GM21825 (cell line): ENCODE data around the gene ZGPAT.
"Not testable (repeated sequence)": the region's sequence is repeated elsewhere in the genome, so short reads cannot be mapped to it uniquely, and the experiment has no call there.

Experiments used
- ATAC-seq: cut with Tn5 transposase; IDR thresholded peaks from one replicate; pipeline ENCODE4 v1.9.1; 2021; ENCODE audit warnings: mild to moderate bottlenecking, moderate library complexity; ENCODE audit not compliant: unreplicated experiment

The ZGPAT gene, protein sequence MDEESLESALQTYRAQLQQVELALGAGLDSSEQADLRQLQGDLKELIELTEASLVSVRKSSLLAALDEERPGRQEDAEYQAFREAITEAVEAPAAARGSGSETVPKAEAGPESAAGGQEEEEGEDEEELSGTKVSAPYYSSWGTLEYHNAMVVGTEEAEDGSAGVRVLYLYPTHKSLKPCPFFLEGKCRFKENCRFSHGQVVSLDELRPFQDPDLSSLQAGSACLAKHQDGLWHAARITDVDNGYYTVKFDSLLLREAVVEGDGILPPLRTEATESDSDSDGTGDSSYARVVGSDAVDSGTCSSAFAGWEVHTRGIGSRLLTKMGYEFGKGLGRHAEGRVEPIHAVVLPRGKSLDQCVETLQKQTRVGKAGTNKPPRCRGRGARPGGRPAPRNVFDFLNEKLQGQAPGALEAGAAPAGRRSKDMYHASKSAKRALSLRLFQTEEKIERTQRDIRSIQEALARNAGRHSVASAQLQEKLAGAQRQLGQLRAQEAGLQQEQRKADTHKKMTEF

DNA sequence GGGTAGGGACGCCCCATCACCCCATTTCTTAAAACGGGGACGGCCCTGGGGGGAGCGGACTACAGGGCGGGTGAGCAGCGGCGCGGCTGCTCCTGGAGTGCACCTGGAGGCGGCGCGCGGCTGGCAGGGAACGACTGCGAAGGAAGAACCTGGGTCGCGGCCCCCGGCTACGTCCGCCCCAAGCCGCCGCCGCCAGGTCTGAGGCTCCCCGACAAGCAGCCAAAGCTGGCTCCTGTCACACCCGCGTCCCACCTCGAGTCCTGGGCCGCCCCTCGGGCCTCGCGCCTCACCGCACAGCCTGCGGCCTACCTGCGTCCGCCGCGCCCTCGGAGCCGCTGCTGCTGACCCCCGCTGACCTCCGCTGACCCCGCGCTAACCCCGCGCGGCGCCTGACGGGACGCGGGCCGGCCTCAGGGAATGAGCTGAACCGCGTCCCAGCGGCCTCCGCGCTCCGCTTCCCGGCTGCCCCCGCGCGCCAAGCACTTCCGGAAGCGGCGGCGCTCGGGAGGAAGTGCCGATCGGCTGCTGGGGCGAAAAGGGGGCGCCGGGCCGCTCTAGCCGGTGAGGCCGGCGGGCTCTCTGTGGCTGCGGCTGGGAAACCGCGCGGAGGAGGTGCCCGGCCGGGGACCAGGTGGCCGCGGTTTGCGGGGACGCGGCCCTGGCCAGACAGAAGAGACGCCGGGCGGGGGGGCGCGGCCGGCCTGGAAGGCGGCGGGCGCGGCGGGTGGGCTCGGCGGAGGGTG, at the start of gene ZGPAT, which contains the start of gene ARFRP1:
ZGPAT (plus strand) TSS at position 482 of the 743 bp plus-strand sequence. CDS start 542 bp downstream, outside the sequence.
ARFRP1 (minus strand) TSS at position 419 of the 743 bp plus-strand sequence. CDS start 885 bp downstream, outside the sequence.
- ATAC-seq: peak; percentile 65

DNA sequence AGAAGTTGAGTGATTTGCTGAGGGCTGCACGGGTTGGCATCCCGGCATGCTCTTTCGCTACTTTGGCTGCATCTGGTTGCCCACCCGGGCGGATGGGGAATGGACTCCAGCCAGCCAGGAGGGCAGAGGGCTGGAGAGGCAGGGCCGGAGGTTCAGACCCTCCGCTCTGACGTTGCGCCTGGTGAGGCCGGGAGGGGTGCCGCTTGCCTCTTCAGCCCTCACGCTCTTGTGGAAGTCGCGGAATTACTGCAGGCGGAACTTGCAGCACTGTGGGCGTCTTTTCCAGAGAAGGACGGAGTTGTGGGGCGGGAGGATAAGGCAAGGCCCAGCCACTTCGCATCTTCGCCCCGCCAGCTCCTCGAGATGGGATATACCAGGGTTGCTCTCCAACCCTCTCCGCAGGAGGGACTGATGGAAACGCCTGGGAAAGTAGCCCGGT, 49.1 kb upstream of the ZGPAT start:
- peak; percentile 12 for ATAC-seq

DNA sequence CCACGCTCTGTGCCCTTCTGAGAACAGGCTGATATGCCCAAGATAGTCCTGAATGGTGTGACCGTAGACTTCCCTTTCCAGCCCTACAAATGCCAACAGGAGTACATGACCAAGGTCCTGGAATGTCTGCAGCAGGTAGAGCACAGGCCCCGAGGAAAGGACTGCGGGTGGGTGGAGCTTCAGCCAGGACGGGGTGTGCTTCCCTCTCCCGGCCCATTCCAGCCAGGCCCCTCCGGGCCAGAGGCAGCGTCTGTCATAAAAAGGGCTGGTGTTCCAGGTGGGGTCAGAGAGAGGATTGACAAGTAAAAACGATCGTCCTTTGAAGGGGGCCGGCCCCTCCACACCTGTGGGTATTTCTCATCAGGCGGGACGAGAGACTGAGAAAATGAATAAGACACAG, 48.5 kb upstream of the ZGPAT start:
- ATAC-seq: no peak

DNA sequence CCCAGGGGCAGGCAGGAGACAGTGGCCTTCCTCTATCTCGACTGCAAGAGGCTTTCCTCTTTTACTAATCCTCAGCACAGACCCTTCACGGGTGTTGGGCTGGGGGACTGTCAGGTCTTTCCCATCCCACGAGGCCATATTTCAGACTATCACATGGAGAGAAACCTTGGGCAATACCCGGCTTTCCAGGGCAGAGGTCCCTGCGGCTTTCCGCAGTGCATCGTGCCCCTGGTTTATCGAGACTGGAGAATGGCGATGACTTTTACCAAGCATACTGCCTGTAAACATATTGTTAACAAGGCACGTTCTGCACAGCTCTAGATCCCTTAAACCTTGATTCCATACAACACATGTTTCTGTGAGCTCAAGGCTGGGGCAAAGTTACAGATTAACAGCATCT, 47.7 kb upstream of the ZGPAT start:
- ATAC-seq: not testable (repeated sequence)

DNA sequence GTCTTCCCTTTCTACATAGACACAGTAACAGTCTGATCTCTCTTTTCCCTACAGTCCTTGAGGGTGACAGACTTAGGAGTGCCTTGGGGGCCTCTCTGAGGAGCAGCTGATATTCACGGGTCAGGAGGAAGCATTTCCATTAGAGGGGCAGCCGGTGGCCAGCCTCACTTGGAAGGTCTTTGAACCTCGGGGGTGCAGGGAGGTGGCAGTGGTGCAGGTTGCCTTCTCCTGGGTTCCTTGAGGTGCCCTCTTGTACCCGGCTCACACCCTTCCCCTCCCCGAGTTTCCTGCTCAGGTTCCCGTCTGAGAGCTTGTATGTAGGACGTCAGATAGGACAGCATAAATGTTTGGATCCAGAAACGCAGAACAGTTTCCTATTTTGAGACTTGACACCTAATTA, 47.2 kb upstream of the ZGPAT start:
- no peak for ATAC-seq

DNA sequence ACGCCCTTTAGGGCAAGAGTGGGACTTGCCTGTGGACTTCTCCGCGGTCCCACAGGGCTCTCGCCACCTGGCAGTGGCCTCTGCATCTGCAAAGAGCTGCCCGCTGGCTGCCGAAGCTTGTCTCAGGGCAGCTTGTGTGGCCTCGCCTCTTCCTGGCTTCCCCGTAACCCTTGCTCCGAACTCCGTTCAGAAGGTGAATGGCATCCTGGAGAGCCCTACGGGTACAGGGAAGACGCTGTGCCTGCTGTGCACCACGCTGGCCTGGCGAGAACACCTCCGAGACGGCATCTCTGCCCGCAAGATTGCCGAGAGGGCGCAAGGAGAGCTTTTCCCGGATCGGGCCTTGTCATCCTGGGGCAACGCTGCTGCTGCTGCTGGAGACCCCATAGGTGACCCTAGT, 46.7 kb upstream of the ZGPAT start:
- ATAC-seq: no peak

DNA sequence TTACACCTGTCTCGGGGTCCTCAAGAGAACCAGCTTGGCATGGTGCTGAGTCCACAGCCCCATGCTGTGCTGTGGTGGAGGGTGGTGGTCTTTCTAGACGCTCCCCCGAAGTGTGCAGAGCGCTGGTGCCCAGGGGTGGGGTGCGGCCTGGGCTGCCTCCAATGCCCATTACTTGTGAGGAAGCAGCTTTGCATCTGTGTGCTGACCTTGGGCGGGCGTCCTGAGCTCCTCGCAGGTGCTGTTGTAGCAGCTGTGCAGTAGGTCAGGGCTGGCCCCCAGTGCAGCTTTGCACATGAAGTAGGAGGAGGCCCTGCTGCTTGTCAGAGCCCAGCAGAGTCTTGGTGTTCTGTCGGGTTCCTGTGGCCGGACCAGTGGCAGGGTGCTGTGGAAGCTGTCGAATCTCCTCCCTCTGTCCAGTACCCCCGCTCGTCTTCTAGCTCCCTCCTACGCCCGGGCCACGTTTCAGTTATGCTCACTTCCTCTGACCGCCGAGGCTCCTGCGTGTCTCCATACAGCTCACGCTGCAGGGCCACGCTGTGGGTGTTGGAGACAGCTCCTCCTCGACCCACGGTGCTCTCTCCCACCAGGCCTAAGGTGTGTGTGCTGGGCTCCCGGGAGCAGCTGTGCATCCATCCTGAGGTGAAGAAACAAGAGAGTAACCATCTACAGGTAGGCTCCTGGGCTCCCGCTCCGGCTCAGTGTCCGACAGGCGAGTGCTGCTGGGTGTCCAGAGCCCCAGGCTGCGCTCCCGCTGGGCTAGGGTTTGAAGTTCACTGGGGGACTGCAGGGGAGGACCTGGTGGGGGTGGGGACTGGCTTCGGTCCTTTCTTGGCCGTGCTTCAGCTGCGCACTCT, 45.7 kb upstream of the ZGPAT start:
- ATAC-seq: no peak

DNA sequence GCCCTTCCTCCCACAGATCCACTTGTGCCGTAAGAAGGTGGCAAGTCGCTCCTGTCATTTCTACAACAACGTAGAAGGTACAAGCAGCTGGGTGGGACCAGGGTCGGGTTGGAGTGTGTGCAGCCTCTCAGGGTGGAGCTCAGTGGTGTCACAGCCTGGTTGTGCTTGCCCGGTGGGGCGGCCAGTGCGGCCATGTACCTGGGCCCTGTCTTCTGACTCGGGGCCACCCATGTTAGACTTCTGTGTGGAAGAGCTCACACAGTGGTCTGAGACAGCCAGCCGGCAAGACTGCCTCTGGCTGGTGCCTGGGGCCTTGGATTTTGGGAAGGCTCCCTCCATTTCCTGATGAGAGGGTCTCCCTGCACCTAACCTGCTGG, 45.0 kb upstream of the ZGPAT start:
- ATAC-seq: no peak

DNA sequence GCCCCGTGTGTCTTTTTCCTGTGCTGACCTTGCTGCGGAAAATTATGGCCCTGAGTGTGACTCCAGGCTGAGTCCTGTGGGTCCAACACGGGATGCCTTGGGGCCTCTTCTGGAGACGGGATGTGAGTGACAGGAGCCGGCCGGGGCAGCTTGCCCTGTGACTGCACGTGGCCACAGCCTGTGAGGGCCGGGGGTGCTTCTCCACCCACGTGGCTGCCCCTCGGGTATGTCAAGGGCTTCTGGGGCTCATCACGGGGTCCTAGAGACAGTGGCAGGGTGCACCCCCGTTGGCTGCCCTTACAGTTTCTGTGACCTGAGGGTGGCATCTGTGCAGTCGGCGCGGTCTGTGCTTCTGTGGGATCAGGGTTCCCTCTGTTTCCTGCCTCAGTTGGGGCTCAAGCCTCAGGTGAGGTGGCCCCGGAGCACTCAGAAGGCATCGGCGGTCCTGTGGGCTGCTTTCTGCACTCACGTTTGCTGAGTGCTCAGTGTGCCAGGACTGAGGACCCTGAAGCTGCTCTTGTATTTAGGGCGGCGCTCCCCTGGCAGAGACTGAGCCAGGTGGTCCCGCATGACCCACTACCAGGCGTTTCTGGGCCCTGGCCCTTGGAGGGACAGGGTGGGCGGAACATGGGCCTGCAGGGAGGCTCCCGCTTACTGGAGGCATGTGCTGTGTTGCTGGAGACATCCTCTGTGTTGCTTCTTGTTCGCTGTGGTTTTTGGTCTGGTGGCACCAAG, 44.3 kb upstream of the ZGPAT start:
- ATAC-seq: no peak

DNA sequence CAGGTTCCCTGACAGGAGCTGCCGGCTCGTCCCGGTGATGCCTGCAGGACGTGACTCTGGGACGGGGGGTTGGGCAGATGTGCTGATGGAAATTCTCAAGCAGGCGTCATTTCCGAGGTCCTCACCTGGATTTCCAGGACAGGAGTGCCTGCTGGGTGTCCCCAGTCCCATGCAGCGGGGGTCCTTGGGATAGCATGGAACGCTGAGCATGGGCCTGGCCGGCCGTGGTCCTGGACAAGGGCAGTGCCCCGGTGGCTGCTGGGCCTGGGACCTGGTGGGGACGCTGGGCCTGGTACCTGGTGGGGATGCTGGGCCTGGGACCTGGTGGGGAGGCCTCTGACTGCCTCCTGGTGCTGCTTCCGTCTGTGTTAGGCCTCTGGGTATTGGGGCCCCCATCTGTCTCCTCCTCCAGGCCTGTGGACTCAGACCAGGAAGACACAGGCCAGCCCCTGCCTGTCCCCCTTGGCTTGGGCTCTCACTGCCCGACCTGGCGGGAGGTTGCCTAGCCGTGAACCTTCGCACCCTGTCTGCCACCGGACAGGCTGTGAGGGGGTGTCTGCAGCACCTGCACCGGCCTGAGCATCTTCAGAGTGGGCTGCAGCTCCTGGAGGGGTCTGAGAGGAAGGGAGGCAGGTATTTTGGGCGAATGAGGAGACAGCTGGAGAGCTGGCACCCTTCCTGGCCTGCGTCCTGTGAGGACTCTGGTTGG, 43.5 kb upstream of the ZGPAT start:
- no peak for ATAC-seq

DNA sequence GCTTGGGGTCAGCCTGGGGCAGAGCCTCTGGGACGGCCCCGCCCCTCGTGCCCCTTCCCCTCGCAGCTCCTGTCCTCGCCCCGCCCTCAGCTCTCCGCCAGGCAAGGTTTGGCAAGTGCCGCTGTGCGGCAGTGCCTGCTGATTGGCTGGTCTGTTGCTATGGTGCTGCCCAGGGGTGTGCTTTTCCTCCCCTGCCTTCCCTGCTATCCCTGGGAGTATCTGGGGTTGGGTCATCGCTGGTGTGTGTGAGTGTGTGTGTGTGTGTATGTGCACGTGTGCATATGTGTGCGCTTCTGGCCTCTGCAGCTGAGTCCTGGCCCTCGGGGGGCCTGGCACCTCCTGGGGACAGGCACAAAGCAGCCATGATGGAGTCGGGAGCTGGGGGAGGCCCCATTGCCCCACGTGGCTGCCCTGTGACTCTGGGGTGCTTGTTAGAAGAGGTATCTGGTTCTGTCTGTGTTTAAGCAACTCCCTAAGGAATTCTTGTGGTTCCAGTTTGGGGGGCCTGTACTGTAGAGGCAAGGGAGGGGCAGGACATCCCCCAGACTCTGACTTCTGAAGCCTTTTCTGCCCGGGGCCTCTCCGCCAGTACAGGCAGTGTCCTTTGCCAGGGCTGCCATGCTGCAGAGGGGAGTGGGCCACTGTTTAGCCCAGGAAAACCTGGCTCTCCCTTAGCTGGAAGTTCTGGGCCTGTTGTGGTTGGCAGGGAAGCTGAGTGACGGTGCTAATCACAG, 42.8 kb upstream of the ZGPAT start:
- ATAC-seq: no peak

DNA sequence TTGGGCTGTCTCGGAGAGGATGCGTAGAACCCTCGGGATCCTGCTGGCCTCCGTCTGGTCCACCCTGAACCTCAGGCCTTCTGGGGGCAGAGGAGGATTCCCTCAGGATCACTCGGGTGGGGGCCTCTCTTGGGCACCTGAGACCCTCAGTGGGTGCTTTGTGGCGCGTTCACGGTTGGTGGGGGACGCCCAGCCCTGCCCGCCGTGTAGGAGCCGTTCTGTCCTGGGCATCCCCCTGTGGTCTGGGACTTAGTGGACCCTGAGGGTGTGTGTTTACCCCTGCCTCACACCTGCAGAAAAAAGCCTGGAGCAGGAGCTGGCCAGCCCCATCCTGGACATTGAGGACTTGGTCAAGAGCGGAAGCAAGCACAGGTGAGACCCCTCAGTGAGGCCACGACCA, 42.1 kb upstream of the ZGPAT start:
- ATAC-seq: no peak

DNA sequence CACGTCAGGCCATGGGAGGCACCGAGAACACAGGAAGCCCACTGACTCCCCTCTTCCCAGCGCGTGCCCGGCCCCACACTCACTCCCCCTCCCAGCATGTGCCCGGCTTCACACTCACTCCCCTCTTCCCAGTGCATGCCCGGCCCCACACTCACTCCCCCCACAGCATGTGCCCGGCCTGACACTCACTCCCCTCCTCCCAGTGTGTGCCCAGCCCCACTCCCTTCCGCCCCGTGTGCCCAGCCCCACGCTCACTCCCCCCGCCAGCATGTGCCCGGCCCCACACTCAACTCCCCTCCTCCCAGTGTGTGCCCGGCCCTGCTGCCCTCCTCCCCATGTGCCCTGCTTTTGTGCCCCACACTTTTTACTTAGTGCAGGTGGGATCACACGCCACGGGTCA, 40.0 kb upstream of the ZGPAT start:
- no peak for ATAC-seq

DNA sequence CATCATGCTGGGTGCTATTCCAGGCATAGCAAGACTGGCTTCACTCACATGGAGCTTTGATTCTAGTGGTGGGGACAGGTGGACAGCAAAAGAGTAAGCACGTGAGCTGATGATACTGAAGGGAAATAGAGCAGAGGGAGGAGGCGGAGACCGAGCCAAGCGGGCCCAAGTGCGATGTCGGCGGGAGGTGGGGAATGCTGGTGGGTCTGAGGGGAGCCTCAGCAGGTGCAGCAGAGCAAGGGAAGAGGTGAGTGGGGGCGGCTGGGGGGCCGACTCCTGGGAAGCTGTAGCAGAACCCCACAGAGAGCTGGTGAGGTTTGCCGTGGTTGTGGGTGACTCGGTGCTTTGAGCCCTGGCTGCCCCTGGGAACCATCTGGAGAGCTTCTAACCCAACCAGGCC, 39.5 kb upstream of the ZGPAT start:
- ATAC-seq: no peak

DNA sequence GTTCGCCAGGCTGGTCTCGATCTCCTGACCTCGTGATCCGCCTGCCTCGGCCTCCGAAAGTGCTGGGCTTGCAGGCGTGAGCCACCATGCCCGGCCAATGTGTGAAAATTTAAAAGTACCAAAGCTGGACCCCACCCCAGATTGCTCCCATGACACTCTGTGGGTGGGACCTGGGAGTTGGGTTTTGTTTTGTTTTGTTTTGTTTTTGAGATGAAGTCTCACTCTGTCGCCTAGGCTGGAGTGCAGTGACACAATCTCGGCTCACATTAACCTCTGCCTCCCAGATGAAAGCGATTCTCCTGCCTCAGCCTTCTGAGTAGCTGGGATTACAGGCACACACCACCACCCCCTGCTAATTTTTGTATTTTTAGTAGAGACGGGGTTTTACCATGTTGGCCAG, 36.1 kb upstream of the ZGPAT start:
- ATAC-seq: not testable (repeated sequence)

DNA sequence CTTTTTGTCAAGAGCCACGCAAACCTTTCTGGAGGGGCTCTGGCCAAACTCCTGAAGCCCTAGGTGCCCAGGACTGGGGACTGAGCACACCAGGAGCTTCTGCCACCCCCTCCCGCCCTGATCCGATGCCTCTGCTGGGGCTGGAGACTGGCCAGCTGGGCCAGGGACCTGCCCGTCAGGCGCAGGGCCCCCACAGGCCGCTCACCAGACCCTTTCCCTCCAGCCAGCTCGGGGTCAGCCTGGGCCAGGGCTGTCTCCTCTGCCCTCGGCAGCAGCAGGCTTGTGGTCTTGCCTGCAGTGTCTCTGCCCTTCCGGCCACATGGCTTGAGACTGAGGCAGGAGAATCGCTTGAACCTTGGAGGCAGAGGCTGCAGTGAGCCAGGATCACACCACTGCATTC, 35.2 kb upstream of the ZGPAT start:
- ATAC-seq: no peak

DNA sequence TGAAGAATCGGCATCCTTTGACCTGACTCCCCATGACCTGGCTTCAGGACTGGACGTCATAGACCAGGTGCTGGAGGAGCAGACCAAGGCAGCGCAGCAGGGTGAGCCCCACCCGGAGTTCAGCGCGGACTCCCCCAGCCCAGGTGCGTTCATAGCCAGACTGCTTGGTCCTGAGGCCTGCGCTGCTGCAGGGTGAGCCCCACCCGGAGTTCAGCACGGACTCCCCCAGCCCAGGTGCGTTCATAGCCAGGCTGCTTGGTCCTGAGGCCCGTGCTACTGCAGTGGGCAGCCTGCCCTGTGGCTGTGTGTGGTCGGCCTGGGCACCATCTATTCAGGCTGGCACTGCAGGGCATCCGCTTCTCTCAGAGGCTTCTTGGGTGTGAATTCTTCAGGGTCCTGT, 33.9 kb upstream of the ZGPAT start:
- ATAC-seq: no peak

DNA sequence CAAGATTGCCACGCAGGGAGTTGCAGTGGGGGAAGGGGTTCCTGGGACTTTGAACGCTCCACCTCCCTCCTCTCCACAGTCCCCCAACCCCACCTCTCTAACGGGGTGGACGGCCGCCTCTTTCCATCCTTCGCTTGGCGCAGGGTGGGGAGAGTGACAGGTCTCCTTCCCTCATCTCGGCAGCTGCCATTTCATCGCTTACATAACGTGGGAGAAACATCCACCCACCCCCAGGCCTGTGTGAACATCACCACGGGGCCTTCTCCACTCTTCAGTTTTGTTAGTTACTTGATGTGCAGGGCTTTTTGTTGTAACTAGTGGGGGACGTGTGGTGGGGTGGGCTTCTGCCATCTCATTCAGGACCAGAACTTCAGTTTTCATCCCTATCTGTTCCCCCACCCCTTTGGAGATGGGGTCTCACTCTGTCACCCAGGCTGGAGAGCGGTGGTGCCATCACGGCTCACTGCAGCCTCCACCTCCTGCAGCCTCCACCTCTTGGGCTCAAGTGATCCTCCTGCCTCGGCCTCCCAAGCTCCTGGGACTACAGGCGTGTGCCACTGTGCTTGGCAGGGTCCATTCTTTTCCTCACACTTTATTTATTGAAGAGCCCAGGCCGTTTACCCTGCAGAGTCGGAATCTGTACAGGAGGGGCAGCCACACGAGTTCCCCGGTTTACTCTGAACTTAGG, 32.0 kb upstream of the ZGPAT start:
- no peak for ATAC-seq
